Fibroblast of lung (primary cell): ENCODE measurements around the gene NEAT1. TPM values are rescaled to one million over a fixed set of nuclear protein-coding genes. Genes with fewer than 3 reads are reported as not detected.

Source experiments
- DNase-seq, 2 donors: peaks; one replicate each; pipeline versions ENCODE4 v3.0.0 to v3.0.0-alpha.2; 2010; ENCODE audit warnings: low read depth in 2 of 2
- H2AFZ ChIP-seq: 2 replicates; pipeline ENCODE4 v1.5.1; 2012; ENCODE audit warnings: low read length, control low read depth, inconsistent platforms
- H3K27ac ChIP-seq: 2 replicates; pipeline ENCODE4 v1.5.1; 2011; ENCODE audit warnings: low read length, control low read depth; ENCODE audit not compliant: insufficient read depth
- H3K27me3 ChIP-seq: 2 replicates; pipeline ENCODE4 v1.5.1; 2011; ENCODE audit warnings: mild to moderate bottlenecking, low read length; ENCODE audit not compliant: control insufficient read depth, insufficient read depth
- H3K36me3 ChIP-seq: 2 replicates; pipeline ENCODE4 v1.5.1; 2011; ENCODE audit warnings: low read length; ENCODE audit not compliant: control insufficient read depth, insufficient read depth
- H3K4me1 ChIP-seq: 2 replicates; pipeline ENCODE4 v1.5.1; 2011; ENCODE audit warnings: low read length; ENCODE audit not compliant: control insufficient read depth, insufficient read depth; ENCODE audit errors: extremely low read depth
- H3K4me2 ChIP-seq: 2 replicates; pipeline ENCODE4 v1.5.1; 2011; ENCODE audit warnings: low read length, control low read depth; ENCODE audit not compliant: insufficient read depth; ENCODE audit errors: extremely low read depth
- H3K4me3 ChIP-seq, 4 experiments: fragments of 200-600 bp in 1 of 4; sonication (generic) in 1 of 4; replicated peaks in 1 of 4; 2 replicates each; pipeline ENCODE4 v1.5.1; 2011 to 2016; ENCODE audit warnings: low read length in 4 of 4, low read depth in 3 of 4, mild to moderate bottlenecking in 3 of 4, control low read depth in 2 of 4, inconsistent platforms in 1 of 4, mixed read lengths in 1 of 4; ENCODE audit not compliant: insufficient read depth in 1 of 4; ENCODE audit errors: control extremely low read depth in 1 of 4
- H3K79me2 ChIP-seq: 2 replicates; pipeline ENCODE4 v1.5.1; 2012; ENCODE audit warnings: mild to moderate bottlenecking, low read length, inconsistent platforms; ENCODE audit not compliant: control insufficient read depth, insufficient read depth
- H3K9ac ChIP-seq: 2 replicates; pipeline ENCODE4 v1.5.1; 2011; ENCODE audit warnings: mild to moderate bottlenecking, low read length, control low read depth; ENCODE audit not compliant: insufficient read depth
- H3K9me3 ChIP-seq: 2 replicates; pipeline ENCODE4 v1.5.1; 2012; ENCODE audit warnings: low read depth, low read length; ENCODE audit not compliant: control insufficient read depth, insufficient read depth
- H4K20me1 ChIP-seq: 2 replicates; pipeline ENCODE4 v1.5.1; 2011; ENCODE audit warnings: low read length; ENCODE audit not compliant: control insufficient read depth, insufficient read depth; ENCODE audit errors: extremely low read depth
- CTCF ChIP-seq, 2 donors: IDR thresholded peaks in 1 of 2; conservative IDR thresholded peaks in 1 of 2; 1 replicate in 1 of 2; 2 replicates in 1 of 2; pipeline ENCODE4 v1.5.1; 2011 to 2012; ENCODE audit warnings: low read length in 2 of 2, control low read depth in 1 of 2, inconsistent platforms in 1 of 2, low read depth in 1 of 2, mild to moderate bottlenecking in 1 of 2
- EZH2 ChIP-seq: IDR thresholded peaks from 2 replicates; pipeline ENCODE4 v1.5.1; 2012; ENCODE audit warnings: low read length, control low read depth, mild to moderate bottlenecking; ENCODE audit errors: missing control alignments
- polyA plus RNA-seq, 2 donors: library from polyadenylated mRNA; depleted of rRNA in 1 of 2; stranded (reverse) in 1 of 2; unstranded in 1 of 2; fragments of >200 nt; gene quantifications; 2 replicates each; pipeline ENCODE4 v1.2.1, GENCODE V29; 2011 to 2012; ENCODE audit warnings: missing spikeins in 1 of 2
- total RNA-seq: library from RNA; depleted of rRNA; stranded (reverse); fragments of >200 nt; gene quantifications from 2 replicates; pipeline ENCODE4 v1.2.1, GENCODE V29; 2014

Gene NEAT1
- total and polyA plus RNA-seq, 2 donors (not counting 1 experiment from before 2014, with no cell fraction given) = 40.9 to 299 TPM

- Histone ChIP-seq H3K36me3 (peaks cover 36% of the 10 kb centered on the region), H3K4me2 (no peak overlapping the region), H2AFZ (no peak overlapping the region), H3K9me3 (no peaks in the 10 kb centered on the region), H4K20me1 (no peaks in the 10 kb centered on the region), H3K4me3 (no peak overlapping the region), H3K9ac (no peak overlapping the region), H3K27me3 (no peaks in the 10 kb centered on the region), H3K79me2 (no peaks in the 10 kb centered on the region), H3K27ac (no peak overlapping the region), H3K4me1 (no peaks in the 10 kb centered on the region)
- no peak for DNase-seq
- no peak for TF ChIP-seq EZH2
- TF ChIP-seq CTCF (conservative IDR thresholded peaks at IDR 0.05 in 1 of 2, IDR thresholded peaks at IDR 0.05 in 1 of 2; ENCODE audit: low read depth in 1 of 2, low read length in 2 of 2) = no peak
Observed at GRCh38 chr11:65399249-65399648, 23.3 kb upstream of the NEAT1 start.

GRCh38 chr11:65399845-65400244 lies 22.8 kb upstream of the NEAT1 start:
- Histone ChIP-seq H3K27me3 (no peaks in the 10 kb centered on the region), H3K36me3 (peaks cover 35% of the 10 kb centered on the region), H3K9ac (no peak overlapping the region), H2AFZ (no peak overlapping the region), H3K4me3 (no peak overlapping the region), H3K27ac (no peak overlapping the region), H4K20me1 (no peaks in the 10 kb centered on the region), H3K4me2 (no peak overlapping the region), H3K4me1 (no peaks in the 10 kb centered on the region), H3K79me2 (no peaks in the 10 kb centered on the region), H3K9me3 (no peaks in the 10 kb centered on the region)
- no peak for TF ChIP-seq EZH2
- TF ChIP-seq CTCF (conservative IDR thresholded peaks at IDR 0.05 in 1 of 2, IDR thresholded peaks at IDR 0.05 in 1 of 2; ENCODE audit: low read depth in 1 of 2, low read length in 2 of 2) = no peak
- DNase-seq = no peak

GRCh38 chr11:65400307-65401072 lies 22.1 kb upstream of the NEAT1 start:
- Histone ChIP-seq H3K4me3 (no peak overlapping the region), H4K20me1 (no peaks in the 10 kb centered on the region), H3K9ac (no peak overlapping the region), H3K4me2 (no peak overlapping the region), H3K36me3 (peaks cover 39% of the 10 kb centered on the region), H3K79me2 (no peaks in the 10 kb centered on the region), H3K27me3 (no peaks in the 10 kb centered on the region), H3K4me1 (no peaks in the 10 kb centered on the region), H3K27ac (no peak overlapping the region), H3K9me3 (no peaks in the 10 kb centered on the region), H2AFZ (no peak overlapping the region)
- no peak for DNase-seq
- TF ChIP-seq CTCF (conservative IDR thresholded peaks at IDR 0.05 in 1 of 2, IDR thresholded peaks at IDR 0.05 in 1 of 2; ENCODE audit: low read depth in 1 of 2, low read length in 2 of 2) (no peak), EZH2 (no peak)
